Liver (tissue), 9 donors: ENCODE results near the gene CTBP1. TPM values are rescaled to one million over a fixed set of nuclear protein-coding genes. Genes with fewer than 3 reads are reported as not detected.

Experiments used
- DNase-seq: peaks from one replicate; pipeline ENCODE4 v3.0.0-alpha.2; 2017; ENCODE audit warnings: low spot score
- H3K27ac ChIP-seq, 2 donors: one replicate each; pipeline ENCODE4 v1.7.0; 2013; ENCODE audit warnings: inconsistent platforms in 2 of 2, low read length in 2 of 2, control low read depth in 1 of 2, low read depth in 1 of 2, mild to moderate bottlenecking in 1 of 2
- H3K27me3 ChIP-seq, 4 donors: one replicate each; pipeline versions ENCODE4 v1.6.1 to v1.7.0; 2013; ENCODE audit warnings: low read length in 3 of 4, inconsistent platforms in 1 of 4, mild to moderate bottlenecking in 1 of 4, moderate library complexity in 1 of 4; ENCODE audit not compliant: control insufficient read depth in 4 of 4, insufficient read depth in 4 of 4
- H3K36me3 ChIP-seq, 4 donors: one replicate each; pipeline versions ENCODE4 v1.6.1 to v1.7.0; 2013; ENCODE audit warnings: low read length in 3 of 4, mild to moderate bottlenecking in 3 of 4, low read depth in 1 of 4, moderate library complexity in 1 of 4; ENCODE audit not compliant: control insufficient read depth in 4 of 4, insufficient read depth in 3 of 4
- H3K4me1 ChIP-seq, 4 donors: one replicate each; pipeline versions ENCODE4 v1.6.1 to v1.7.0; 2013; ENCODE audit warnings: low read length in 3 of 4, mild to moderate bottlenecking in 3 of 4, moderate library complexity in 1 of 4; ENCODE audit not compliant: control insufficient read depth in 4 of 4, insufficient read depth in 4 of 4
- H3K4me3 ChIP-seq, 3 donors: one replicate each; pipeline versions ENCODE4 v1.6.1 to v1.7.0; 2013; ENCODE audit warnings: low read length in 3 of 3, control low read depth in 1 of 3, low read depth in 1 of 3, mild to moderate bottlenecking in 1 of 3
- H3K9ac ChIP-seq, 2 donors: one replicate each; pipeline ENCODE4 v1.7.0; 2013; ENCODE audit warnings: low read length in 2 of 2, mild to moderate bottlenecking in 2 of 2, moderate library complexity in 2 of 2, control low read depth in 1 of 2, low read depth in 1 of 2
- H3K9me3 ChIP-seq, 4 donors: one replicate each; pipeline versions ENCODE4 v1.6.1 to v1.7.0; 2013; ENCODE audit warnings: low read length in 3 of 4; ENCODE audit not compliant: control insufficient read depth in 4 of 4
- EGR1 ChIP-seq, 2 donors: IDR thresholded peaks; 2 replicates each; pipeline ENCODE4 v1.6.1; 2016 to 2018; ENCODE audit warnings: antibody characterized with exemption in 2 of 2, low read depth in 2 of 2
- FOXA2 ChIP-seq: IDR thresholded peaks from 2 replicates; pipeline ENCODE4 v1.6.1; 2016; ENCODE audit warnings: antibody characterized with exemption
- JUND ChIP-seq, 2 donors: IDR thresholded peaks; 2 replicates each; pipeline ENCODE4 v1.6.1; 2016; ENCODE audit warnings: antibody characterized with exemption in 2 of 2
- NR2F2 ChIP-seq: IDR thresholded peaks from 2 replicates; pipeline ENCODE4 v1.6.1; 2016; ENCODE audit warnings: antibody characterized with exemption
- RAD21 ChIP-seq, 2 donors: IDR thresholded peaks; 2 replicates each; pipeline ENCODE4 v1.6.1; 2016; ENCODE audit warnings: antibody characterized with exemption in 2 of 2, mild to moderate bottlenecking in 2 of 2
- RXRA ChIP-seq, 2 donors: IDR thresholded peaks; 2 replicates each; pipeline ENCODE4 v1.6.1; 2017 to 2018; ENCODE audit warnings: antibody characterized with exemption in 2 of 2, mild to moderate bottlenecking in 1 of 2
- TAF1 ChIP-seq: conservative IDR thresholded peaks from 2 replicates; pipeline ENCODE4 v1.6.1; 2016; ENCODE audit warnings: antibody characterized with exemption, mild to moderate bottlenecking
- YY1 ChIP-seq: IDR thresholded peaks from 2 replicates; pipeline ENCODE4 v1.6.1; 2016; ENCODE audit warnings: antibody characterized with exemption, mild to moderate bottlenecking
- WGBS: extraction: QIAGEN DNeasy Blood & Tissue Kit; methylation state at CpG from one replicate; pipeline ENCODE4 v1.1.7; 2013; 5-methylcytosine and 5-hydroxymethylcytosine counted together
- polyA plus RNA-seq, 2 donors: library from polyadenylated mRNA; stranded (reverse) in 1 of 2; unstranded in 1 of 2; fragments of 200-250 nt in 1 of 2; fragments of >200 nt in 1 of 2; fragmentation: Nextera tagmentation in 1 of 2; extraction: Ambion mirVana in 1 of 2; gene quantifications; one replicate each; pipeline versions ENCODE4 v1.2.1 to v1.2.3, GENCODE V29; 2013 to 2015
- total RNA-seq, 2 donors: library from RNA; depleted of rRNA; stranded (reverse); fragments of >200 nt; gene quantifications; one replicate each; pipeline ENCODE4 v1.2.3, GENCODE V29; 2014
- TF ChIP-seq, protein P1 (sequence below): IDR thresholded peaks from 2 replicates; pipeline ENCODE4 v1.6.1; 2016; ENCODE audit warnings: antibody characterized with exemption
- TF ChIP-seq, protein P2 (sequence below): IDR thresholded peaks from 2 replicates; pipeline ENCODE4 v1.6.1; 2016; ENCODE audit warnings: antibody characterized with exemption, mild to moderate bottlenecking
- TF ChIP-seq, protein P3 (sequence below): IDR thresholded peaks from 2 replicates; pipeline ENCODE4 v1.6.1; 2016; ENCODE audit warnings: antibody characterized with exemption
- TF ChIP-seq, protein P4 (sequence below): fragments of 150-350 bp; IDR thresholded peaks from 2 replicates; pipeline ENCODE4 v1.5.1; 2017; ENCODE audit warnings: improper control_type of control experiment, low read depth, low read length; ENCODE audit not compliant: missing input control
- donor health status: healthy.
- donor health status: healthy.
- donor health status: healthy.
- donor health status: healthy.
- donor health status: healthy.

Gene CTBP1
- total and polyA plus RNA-seq, 4 donors, result 27.5 to 156 (median 79.5) TPM

GRCh38 chr4:1249148-1249730 is 309 bp upstream of the CTBP1 start:
- H3K27me3 ChIP-seq, result no peaks in the 10 kb centered on the region
- peak overlapping the region; percentile 64 to 71 (median 66) for H3K4me3 ChIP-seq
- H3K9me3 ChIP-seq, result peaks cover 0 to 7% (median 0%) of the 10 kb centered on the region in 4 donors
- DNase-seq, result peak; percentile 86
- peak overlapping the region; percentile 93 to 94 for H3K27ac ChIP-seq
- under 1% methylated on average over 86 of the region's 86 CpGs for WGBS
- peaks cover 18 to 50% (median 41%) of the 10 kb centered on the region in 4 donors for H3K4me1 ChIP-seq
- TF ChIP-seq TAF1 (no peak), NR2F2 (no peak)
- TF ChIP-seq, protein P1, sequence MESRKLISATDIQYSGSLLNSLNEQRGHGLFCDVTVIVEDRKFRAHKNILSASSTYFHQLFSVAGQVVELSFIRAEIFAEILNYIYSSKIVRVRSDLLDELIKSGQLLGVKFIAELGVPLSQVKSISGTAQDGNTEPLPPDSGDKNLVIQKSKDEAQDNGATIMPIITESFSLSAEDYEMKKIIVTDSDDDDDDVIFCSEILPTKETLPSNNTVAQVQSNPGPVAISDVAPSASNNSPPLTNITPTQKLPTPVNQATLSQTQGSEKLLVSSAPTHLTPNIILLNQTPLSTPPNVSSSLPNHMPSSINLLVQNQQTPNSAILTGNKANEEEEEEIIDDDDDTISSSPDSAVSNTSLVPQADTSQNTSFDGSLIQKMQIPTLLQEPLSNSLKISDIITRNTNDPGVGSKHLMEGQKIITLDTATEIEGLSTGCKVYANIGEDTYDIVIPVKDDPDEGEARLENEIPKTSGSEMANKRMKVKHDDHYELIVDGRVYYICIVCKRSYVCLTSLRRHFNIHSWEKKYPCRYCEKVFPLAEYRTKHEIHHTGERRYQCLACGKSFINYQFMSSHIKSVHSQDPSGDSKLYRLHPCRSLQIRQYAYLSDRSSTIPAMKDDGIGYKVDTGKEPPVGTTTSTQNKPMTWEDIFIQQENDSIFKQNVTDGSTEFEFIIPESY, result no peak
- peaks cover 0 to 9% (median 2%) of the 10 kb centered on the region in 4 donors for H3K36me3 ChIP-seq
- peak overlapping the region in 1 of 2 donors; percentile 79 for H3K9ac ChIP-seq

GRCh38 chr4:1247864-1248244 is 1.1 kb downstream of the CTBP1 start:
- peak; percentile 40 for TF ChIP-seq YY1
- TF ChIP-seq, protein P2, sequence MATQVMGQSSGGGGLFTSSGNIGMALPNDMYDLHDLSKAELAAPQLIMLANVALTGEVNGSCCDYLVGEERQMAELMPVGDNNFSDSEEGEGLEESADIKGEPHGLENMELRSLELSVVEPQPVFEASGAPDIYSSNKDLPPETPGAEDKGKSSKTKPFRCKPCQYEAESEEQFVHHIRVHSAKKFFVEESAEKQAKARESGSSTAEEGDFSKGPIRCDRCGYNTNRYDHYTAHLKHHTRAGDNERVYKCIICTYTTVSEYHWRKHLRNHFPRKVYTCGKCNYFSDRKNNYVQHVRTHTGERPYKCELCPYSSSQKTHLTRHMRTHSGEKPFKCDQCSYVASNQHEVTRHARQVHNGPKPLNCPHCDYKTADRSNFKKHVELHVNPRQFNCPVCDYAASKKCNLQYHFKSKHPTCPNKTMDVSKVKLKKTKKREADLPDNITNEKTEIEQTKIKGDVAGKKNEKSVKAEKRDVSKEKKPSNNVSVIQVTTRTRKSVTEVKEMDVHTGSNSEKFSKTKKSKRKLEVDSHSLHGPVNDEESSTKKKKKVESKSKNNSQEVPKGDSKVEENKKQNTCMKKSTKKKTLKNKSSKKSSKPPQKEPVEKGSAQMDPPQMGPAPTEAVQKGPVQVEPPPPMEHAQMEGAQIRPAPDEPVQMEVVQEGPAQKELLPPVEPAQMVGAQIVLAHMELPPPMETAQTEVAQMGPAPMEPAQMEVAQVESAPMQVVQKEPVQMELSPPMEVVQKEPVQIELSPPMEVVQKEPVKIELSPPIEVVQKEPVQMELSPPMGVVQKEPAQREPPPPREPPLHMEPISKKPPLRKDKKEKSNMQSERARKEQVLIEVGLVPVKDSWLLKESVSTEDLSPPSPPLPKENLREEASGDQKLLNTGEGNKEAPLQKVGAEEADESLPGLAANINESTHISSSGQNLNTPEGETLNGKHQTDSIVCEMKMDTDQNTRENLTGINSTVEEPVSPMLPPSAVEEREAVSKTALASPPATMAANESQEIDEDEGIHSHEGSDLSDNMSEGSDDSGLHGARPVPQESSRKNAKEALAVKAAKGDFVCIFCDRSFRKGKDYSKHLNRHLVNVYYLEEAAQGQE, result no peak
- WGBS, result under 1% methylated on average over 40 of the region's 40 CpGs
- peak overlapping the region; percentile 42 to 78 for H3K9ac ChIP-seq
- H3K27me3 ChIP-seq, result no peaks in the 10 kb centered on the region
- peak overlapping the region; percentile 64 to 90 (median 89) for H3K4me3 ChIP-seq
- peaks cover 0 to 9% (median 0%) of the 10 kb centered on the region in 4 donors for H3K36me3 ChIP-seq
- H3K4me1 ChIP-seq, result peaks cover 28 to 64% (median 55%) of the 10 kb centered on the region in 4 donors
- no peak for DNase-seq
- peak overlapping the region; percentile 87 to 97 for H3K27ac ChIP-seq
- peaks cover 0 to 3% (median 0%) of the 10 kb centered on the region in 4 donors for H3K9me3 ChIP-seq

DNA sequence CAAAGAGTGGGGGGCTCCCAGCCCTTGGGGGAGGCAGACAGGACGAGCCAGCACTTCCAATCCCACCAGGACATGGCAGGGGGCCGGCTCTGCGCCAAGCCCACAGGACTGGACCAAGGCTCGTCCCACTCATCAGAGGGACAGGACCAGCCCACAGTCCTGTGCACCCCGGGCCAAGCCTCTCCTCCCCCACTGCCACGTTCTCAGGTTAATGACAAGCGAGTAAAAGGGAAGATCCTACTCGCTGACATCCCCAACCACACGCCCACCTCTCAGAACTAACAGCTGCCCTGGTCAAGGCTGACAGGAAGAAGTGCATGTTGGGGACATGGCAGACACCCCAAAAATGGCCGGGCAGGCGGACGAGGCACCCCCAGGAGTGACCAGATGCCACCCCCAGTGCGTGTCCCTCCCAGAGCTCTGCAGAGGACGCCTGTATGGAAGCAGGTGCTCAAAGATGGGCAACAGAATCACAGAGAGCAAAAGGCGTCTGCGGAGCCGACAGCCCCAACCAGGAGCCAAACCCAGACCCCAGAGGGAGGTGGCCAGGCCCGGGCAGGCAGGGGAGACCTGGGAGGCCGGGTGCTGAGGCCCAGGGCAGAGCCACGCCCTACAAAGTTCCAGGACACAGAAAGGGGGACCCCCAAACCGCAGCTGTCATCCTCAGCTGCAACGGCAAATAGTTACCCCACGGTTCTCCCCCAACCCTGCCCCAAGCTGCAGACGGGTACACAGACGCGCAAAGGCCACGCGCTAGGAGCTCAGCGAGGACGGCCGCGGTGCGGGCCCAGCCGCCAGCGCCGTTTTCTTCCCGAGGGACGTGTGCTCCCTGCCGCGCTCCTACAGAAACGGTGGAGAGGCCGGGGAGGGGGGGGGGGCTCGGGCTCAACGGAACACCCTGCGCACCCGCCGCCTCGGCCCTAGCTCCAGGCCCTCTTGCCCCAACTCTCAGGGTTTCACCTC is 1.7 kb downstream of the CTBP1 start:
- DNase-seq, result no peak
- no peak for TF ChIP-seq RAD21 (IDR thresholded peaks at IDR 0.05)
- TF ChIP-seq, protein P3, sequence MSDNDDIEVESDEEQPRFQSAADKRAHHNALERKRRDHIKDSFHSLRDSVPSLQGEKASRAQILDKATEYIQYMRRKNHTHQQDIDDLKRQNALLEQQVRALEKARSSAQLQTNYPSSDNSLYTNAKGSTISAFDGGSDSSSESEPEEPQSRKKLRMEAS, result no peak
- no peak for TF ChIP-seq EGR1 (IDR thresholded peaks at IDR 0.05; ENCODE audit: low read depth in 2 of 2)
- TF ChIP-seq YY1, result no peak
- no peak for TF ChIP-seq FOXA2
- TF ChIP-seq RXRA (IDR thresholded peaks at IDR 0.05), result no peak
- TF ChIP-seq, protein P2, result no peak
- TF ChIP-seq, protein P4, sequence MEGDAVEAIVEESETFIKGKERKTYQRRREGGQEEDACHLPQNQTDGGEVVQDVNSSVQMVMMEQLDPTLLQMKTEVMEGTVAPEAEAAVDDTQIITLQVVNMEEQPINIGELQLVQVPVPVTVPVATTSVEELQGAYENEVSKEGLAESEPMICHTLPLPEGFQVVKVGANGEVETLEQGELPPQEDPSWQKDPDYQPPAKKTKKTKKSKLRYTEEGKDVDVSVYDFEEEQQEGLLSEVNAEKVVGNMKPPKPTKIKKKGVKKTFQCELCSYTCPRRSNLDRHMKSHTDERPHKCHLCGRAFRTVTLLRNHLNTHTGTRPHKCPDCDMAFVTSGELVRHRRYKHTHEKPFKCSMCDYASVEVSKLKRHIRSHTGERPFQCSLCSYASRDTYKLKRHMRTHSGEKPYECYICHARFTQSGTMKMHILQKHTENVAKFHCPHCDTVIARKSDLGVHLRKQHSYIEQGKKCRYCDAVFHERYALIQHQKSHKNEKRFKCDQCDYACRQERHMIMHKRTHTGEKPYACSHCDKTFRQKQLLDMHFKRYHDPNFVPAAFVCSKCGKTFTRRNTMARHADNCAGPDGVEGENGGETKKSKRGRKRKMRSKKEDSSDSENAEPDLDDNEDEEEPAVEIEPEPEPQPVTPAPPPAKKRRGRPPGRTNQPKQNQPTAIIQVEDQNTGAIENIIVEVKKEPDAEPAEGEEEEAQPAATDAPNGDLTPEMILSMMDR, result no peak
- TF ChIP-seq NR2F2, result no peak
- TF ChIP-seq JUND (IDR thresholded peaks at IDR 0.05), result no peak

More for the DNA sequence above, 1.7 kb downstream of the CTBP1 start:
- Histone ChIP-seq H3K27me3 (no peaks in the 10 kb centered on the region), H3K4me3 (peak overlapping the region; percentile 64 to 90 (median 89)), H3K9ac (peak overlapping the region; percentile 42 to 78), H3K27ac (peak overlapping the region; percentile 87 to 97), H3K9me3 (peaks cover 0 to 3% (median 0%) of the 10 kb centered on the region in 4 donors), H3K36me3 (peaks cover 0 to 9% (median 0%) of the 10 kb centered on the region in 4 donors), H3K4me1 (peaks cover 33 to 70% (median 62%) of the 10 kb centered on the region in 4 donors)
- WGBS, result 9% methylated on average over 48 of the region's 48 CpGs
